GM21529 (cell line): Measurements from ENCODE around the gene MBD5.

Experiments
- ATAC-seq: cut with Tn5 transposase; IDR thresholded peaks from one replicate; pipeline ENCODE4 v1.9.1; 2021; ENCODE audit not compliant: unreplicated experiment

MBD5 gene

GRCh38 chr2:148209603-148210002 is 188.7 kb downstream of the MBD5 start:
- no peak for ATAC-seq

GRCh38 chr2:148218326-148219075 is 197.6 kb downstream of the MBD5 start:
- no peak for ATAC-seq

- ATAC-seq: no peak
Observed at GRCh38 chr2:148221166-148221565, 200.3 kb downstream of the MBD5 start.

GRCh38 chr2:148221926-148222325 is 201.0 kb downstream of the MBD5 start:
- no peak for ATAC-seq

- ATAC-seq: no peak
Observed at GRCh38 chr2:148231858-148232257, 211.0 kb downstream of the MBD5 start.

GRCh38 chr2:148234143-148234542 is 213.3 kb downstream of the MBD5 start:
- no peak for ATAC-seq

GRCh38 chr2:148237911-148238310 is 217.0 kb downstream of the MBD5 start:
- ATAC-seq: no peak

- no peak for ATAC-seq
Observed at GRCh38 chr2:148238561-148238960, 217.7 kb downstream of the MBD5 start.

GRCh38 chr2:148240838-148241237 is 219.9 kb downstream of the MBD5 start:
- no peak for ATAC-seq

GRCh38 chr2:148244593-148245292 is 223.9 kb downstream of the MBD5 start:
- ATAC-seq: no peak

GRCh38 chr2:148251993-148252392 is 231.1 kb downstream of the MBD5 start:
- ATAC-seq: no peak

GRCh38 chr2:148252646-148253045 is 231.8 kb downstream of the MBD5 start:
- no peak for ATAC-seq

GRCh38 chr2:148253685-148254084 is 232.8 kb downstream of the MBD5 start:
- ATAC-seq: no peak

- ATAC-seq: no peak
Observed at GRCh38 chr2:148255929-148256328, 235.0 kb downstream of the MBD5 start.

GRCh38 chr2:148257276-148257675 is 236.4 kb downstream of the MBD5 start:
- no peak for ATAC-seq

- ATAC-seq: no peak
Observed at GRCh38 chr2:148258124-148258523, 237.2 kb downstream of the MBD5 start.

GRCh38 chr2:148259674-148260073 is 238.8 kb downstream of the MBD5 start:
- ATAC-seq: no peak

- no peak for ATAC-seq
Observed at GRCh38 chr2:148263890-148264289, 243.0 kb downstream of the MBD5 start.

GRCh38 chr2:148273158-148273691 is 252.3 kb downstream of the MBD5 start:
- no peak for ATAC-seq

GRCh38 chr2:148279216-148279615 is 258.3 kb downstream of the MBD5 start:
- ATAC-seq: no peak

GRCh38 chr2:148282201-148282600 is 261.3 kb downstream of the MBD5 start:
- ATAC-seq: no peak

GRCh38 chr2:148292431-148292830 is 271.5 kb downstream of the MBD5 start:
- no peak for ATAC-seq
